Measurements from ENCODE around the gene CABP2. TPM values are rescaled to one million over a fixed set of nuclear protein-coding genes. Genes with fewer than 3 reads are reported as not detected.
"Not testable (repeated sequence)": the region's sequence is repeated elsewhere in the genome, so short reads cannot be mapped to it uniquely, and the experiment has no call there.

CABP2 gene
- total RNA-seq, 1 donor from 2014 or later, result not detected

DNA sequence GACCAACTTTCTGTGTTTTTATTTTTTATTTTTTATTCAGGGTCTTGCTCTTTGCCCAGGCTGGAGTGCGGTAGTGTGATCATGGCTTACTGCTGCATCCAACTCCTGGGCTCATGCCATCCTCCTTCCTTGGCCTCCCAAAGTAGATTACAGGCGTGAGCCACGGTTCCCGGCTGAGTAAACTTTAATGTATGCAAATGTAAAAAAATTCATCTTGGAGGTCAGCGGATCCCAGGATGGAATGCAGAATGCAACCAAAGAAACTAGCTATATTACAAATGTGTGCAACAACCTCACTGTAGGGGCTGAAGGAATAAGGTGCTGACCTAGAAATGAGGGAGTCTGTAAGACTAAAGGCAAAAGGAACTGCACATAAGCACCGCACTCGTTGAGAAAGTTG is 9.1 kb downstream of the CABP2 start:
- Mint-ChIP-seq H3K9me3 (no peaks in the 10 kb centered on the region), H3K27ac (no peak overlapping the region), H3K27me3 (ENCODE audit: insufficient read depth) (peaks cover 10% of the 10 kb centered on the region), H3K36me3 (ENCODE audit: low read depth) (no peaks in the 10 kb centered on the region), H3K4me3 (no peak overlapping the region), H3K4me1 (ENCODE audit: low read depth) (peaks cover 10% of the 10 kb centered on the region)
- intact Hi-C loops (cut with micrococcal nuclease), result no loop called here
- DNase-seq (ENCODE audit: low spot score), result no peak

DNA sequence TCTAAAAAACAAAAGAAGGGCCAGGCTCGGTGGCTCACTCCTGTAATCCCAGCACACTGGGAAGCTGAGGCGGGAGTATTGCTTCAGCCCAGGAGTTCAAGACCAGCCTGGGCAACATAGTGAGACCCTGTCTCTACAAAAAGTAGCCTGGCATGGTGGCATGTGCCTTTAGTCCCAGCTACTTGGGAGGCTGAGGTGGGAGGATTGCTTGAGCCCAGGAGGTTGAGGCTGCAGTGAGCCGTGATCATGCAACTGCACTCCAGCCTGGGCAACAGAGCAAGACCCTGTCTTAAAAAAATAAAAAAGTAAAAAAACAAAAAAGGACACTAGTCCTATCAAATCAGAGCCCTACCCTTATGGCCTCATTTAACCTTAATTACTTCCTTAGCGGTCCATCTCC is 11.7 kb downstream of the CABP2 start:
- H3K4me1 Mint-ChIP-seq (ENCODE audit: low read depth), result peaks cover 24% of the 10 kb centered on the region
- DNase-seq (ENCODE audit: low spot score); H3K27me3 Mint-ChIP-seq (ENCODE audit: insufficient read depth); intact Hi-C loops (cut with micrococcal nuclease); H3K9me3 Mint-ChIP-seq; H3K36me3 Mint-ChIP-seq (ENCODE audit: low read depth); H3K27ac Mint-ChIP-seq; H3K4me3 Mint-ChIP-seq: not testable (repeated sequence)

DNA sequence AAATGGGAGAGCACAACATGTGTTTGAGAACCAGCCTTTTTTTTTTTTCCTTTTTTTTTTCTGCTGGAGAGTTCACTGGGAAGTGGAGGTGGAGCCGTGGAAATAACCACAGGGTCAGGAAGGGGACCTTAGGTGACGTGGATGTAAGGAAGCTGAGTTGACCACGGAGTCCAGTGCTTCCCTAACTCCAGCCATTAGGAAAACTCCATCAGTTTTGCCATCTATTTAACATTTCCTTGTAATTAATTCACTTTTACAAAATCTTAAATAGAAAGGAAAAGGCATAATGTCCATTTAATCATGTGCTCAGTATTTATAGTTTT is 13.3 kb downstream of the CABP2 start:
- H3K27me3 Mint-ChIP-seq (ENCODE audit: insufficient read depth), result peaks cover 4% of the 10 kb centered on the region
- DNase-seq (ENCODE audit: low spot score), result no peak
- H3K4me1 Mint-ChIP-seq (ENCODE audit: low read depth), result peaks cover 35% of the 10 kb centered on the region
- H3K4me3 Mint-ChIP-seq, result peak overlapping the region; percentile 92
- H3K9me3 Mint-ChIP-seq, result no peaks in the 10 kb centered on the region
- intact Hi-C loops (cut with micrococcal nuclease), result no loop called here
- peaks cover 9% of the 10 kb centered on the region for H3K36me3 Mint-ChIP-seq (ENCODE audit: low read depth)
- H3K27ac Mint-ChIP-seq, result peak overlapping the region; percentile 61

DNA sequence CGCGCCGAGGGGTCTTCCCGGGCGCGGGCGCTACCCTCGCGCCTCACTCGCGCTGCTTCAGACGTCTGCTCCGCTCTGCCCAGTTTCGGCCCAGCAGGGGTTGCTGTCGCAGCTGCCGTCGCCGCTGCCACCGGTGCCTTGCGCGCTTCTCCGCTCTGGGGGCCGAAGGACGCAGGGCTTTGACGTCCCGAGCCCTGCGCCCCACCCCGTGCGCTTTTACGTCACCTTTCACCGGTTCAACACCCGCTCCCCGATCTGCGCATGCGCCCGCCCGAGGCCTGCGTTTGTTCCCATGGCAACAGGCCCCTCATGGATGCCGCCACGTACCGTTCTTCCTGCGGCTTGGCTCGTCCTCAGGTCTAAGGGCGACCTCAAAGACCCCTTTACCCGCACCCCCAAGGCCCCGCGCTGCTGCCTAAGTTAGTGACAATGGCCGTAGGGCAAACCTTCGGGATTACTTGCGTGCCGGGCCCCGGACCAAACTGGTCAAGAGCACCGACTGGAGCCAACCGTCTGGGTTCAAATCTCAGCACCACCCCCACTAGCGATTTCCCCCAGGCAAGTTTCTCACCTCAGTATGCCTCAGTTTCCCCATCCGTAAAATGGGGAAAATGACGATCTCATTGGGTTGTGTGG is 14.6 kb downstream of the CABP2 start:
- intact Hi-C loops (cut with micrococcal nuclease), result loop anchor here (1.0 to 5.0 kb wide), 13 partner anchors 25 to 952 kb away; partner anchors contain the start of genes AIP, ANKRD13D, GRK2 and KDM2A
- Mint-ChIP-seq H3K4me3 (peak overlapping the region; percentile 92), H3K36me3 (ENCODE audit: low read depth) (peaks cover 9% of the 10 kb centered on the region), H3K9me3 (no peaks in the 10 kb centered on the region), H3K4me1 (ENCODE audit: low read depth) (peaks cover 35% of the 10 kb centered on the region), H3K27me3 (ENCODE audit: insufficient read depth) (no peaks in the 10 kb centered on the region), H3K27ac (peak overlapping the region; percentile 93)
- peak; percentile 97 for DNase-seq (ENCODE audit: low spot score)

DNA sequence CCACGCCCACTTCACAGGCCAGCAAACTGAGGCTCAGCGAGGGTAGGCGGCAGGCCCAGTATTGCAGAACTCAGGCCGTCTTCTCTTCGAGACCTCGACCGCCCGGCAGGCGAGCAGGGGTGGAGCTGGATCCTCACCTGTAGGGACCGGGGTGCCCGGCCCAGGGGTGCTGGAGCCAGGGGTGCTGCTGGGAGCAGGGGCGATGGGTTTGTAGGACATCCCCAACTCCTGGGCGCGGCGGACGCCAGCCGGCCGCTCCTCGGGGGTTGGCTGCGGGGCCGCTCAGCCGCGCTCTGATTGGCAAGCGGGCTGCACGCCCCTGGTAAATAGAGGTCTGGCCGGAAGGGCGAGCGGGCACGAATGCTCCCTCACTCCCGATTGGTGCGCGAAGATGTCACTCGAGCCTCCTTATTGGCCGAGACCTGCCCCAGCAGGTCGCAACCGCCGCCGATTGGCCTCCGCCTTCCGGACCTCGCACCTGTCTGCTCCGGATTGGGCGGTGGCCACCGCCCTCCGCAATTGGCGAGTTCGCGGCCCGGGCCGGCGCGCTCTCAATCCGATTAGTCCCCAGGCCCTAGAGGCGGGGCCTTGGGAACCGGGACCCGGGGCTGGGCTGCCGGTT is 15.3 kb downstream of the CABP2 start, which contains the start of gene CDK2AP2:
Gene CDK2AP2, minus strand, starts transcription at position 299 of the 622 bp plus-strand sequence. Its CDS starts 80 bp downstream, at position 219.
- intact Hi-C loops (cut with micrococcal nuclease), result loop anchor here (1.0 to 5.0 kb wide), 15 partner anchors 25 to 953 kb away; partner anchors contain the start of genes AIP, ANKRD13D, GRK2 and KDM2A
- H3K4me1 Mint-ChIP-seq (ENCODE audit: low read depth), result peaks cover 36% of the 10 kb centered on the region
- H3K4me3 Mint-ChIP-seq, result peak within 1 kb of the TSS; percentile 92
- H3K27me3 Mint-ChIP-seq (ENCODE audit: insufficient read depth), result no peaks in the 10 kb centered on the region
- H3K9me3 Mint-ChIP-seq, result no peaks in the 10 kb centered on the region
- H3K36me3 Mint-ChIP-seq (ENCODE audit: low read depth), result peaks cover 10% of the 10 kb centered on the region
- peak within 1 kb of the TSS; percentile 93 for H3K27ac Mint-ChIP-seq
- DNase-seq (ENCODE audit: low spot score), result peak; percentile 97

DNA sequence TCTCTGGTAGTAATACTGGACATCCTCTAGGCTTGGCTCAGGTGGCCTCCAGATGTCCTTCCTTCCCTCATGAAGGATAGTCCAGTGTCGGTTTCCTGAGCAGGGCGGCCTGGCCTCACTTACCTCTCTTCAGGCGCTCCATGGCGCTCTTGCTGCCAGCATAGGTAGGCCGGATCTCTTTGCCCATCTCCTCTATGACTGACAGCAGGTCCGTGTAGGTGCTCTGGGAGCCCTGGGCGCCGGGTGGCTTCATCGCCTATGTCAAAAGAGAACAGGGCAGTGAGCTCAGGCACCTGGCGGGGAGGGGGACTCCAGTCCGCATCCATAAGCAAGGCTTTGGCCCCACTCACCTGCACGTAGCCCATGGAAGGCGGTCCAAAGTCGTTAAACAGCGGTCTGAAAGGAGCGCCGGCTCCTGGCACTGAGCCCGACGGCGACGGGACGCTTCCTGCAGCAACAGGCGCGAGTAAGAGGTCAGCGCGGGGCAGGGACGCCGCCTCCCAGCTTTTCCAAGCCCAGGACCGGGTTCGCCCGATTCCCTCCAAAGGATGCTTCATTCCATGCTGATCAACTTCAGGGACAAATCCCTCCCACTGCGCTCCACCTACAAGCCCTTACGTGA is 15.9 kb downstream of the CABP2 start:
- Mint-ChIP-seq H3K27me3 (ENCODE audit: insufficient read depth) (no peaks in the 10 kb centered on the region), H3K4me3 (peak overlapping the region; percentile 92), H3K9me3 (no peaks in the 10 kb centered on the region), H3K4me1 (ENCODE audit: low read depth) (peaks cover 42% of the 10 kb centered on the region), H3K36me3 (ENCODE audit: low read depth) (peaks cover 14% of the 10 kb centered on the region), H3K27ac (peak overlapping the region; percentile 93)
- DNase-seq (ENCODE audit: low spot score), result no peak
- intact Hi-C loops (cut with micrococcal nuclease), result loop anchor here (2.0 to 5.0 kb wide), 4 partner anchors 220 to 297 kb away; partner anchors contain the start of genes ANKRD13D and GRK2

DNA sequence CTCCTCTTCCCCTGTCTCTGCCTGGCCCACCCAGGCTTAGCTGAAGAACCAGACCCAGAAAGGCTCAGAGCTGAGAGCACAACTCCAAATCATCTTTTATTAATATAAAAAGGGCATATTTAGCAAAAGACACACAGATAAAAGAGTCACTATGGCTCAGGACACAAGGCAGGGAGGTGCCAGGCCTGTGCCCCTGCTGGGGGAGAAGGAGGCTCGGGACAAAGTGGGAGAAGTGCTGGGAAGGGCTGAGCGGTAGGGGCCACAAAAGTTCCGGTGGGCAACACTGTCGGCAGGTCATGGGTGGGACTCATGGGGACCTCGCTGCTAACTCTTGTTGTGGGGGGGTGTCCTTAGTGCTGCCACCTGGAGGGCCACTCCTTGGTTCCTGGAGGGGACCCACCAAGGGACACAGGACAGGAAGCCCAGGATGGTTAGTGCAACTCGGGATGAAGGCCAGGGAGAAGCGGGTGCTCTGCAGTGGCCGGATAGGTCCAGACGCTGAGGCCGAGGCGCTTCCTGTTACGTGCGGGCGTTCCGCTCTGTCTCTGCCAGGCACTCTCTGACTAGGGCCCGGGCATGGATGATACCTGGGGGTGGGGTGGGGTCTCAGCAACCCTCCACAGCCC is 16.7 kb downstream of the CABP2 start:
- Mint-ChIP-seq H3K4me1 (ENCODE audit: low read depth) (peaks cover 46% of the 10 kb centered on the region), H3K4me3 (peak overlapping the region; percentile 92), H3K27me3 (ENCODE audit: insufficient read depth) (no peaks in the 10 kb centered on the region), H3K9me3 (no peaks in the 10 kb centered on the region), H3K36me3 (ENCODE audit: low read depth) (peaks cover 14% of the 10 kb centered on the region), H3K27ac (peak overlapping the region; percentile 96)
- no peak for DNase-seq (ENCODE audit: low spot score)
- intact Hi-C loops (cut with micrococcal nuclease), result loop anchor here (1.0 to 5.0 kb wide), 9 partner anchors 19 to 298 kb away; partner anchors contain the start of genes ANKRD13D and GRK2

DNA sequence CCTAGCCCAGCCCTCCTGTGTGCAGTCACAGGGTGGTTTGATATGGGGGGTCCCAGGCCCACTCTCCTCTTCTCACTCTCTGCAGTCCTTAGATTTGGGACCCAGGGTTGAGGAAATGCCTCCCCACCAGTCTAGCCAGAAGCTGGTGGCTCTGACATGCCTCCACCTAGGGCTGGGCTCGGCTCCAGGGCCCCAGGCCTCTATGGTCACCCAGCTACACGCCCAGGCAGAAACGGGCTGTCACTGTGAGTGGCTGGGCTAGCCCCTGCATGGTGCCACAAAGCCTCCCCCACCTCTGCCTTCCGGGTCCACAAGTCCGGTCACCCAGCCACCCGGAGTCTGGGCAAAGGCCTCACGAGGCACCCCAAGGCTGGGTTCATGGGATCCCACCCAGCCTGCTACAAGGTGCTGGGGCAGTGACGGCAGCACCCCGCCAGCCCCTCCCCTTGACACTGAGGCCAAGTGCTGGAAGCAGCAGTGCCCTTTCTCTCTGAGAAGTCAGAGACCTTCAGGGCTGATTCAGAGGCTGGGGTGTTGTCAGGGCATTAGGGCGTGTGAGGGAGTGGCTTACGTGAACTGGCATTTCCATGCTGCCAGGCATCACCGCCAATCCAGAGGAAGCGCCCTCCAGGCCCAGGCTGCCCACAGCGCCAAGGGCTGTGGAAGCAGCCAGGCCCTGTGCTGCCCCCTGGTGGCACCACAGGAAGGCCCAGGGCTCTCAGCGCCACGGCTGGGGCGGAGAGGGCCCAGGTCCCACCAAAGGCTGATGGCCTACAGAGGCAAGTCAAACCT is 17.4 kb downstream of the CABP2 start:
- intact Hi-C loops (cut with micrococcal nuclease), result loop anchor here (1.0 to 5.0 kb wide), 9 partner anchors 18 to 299 kb away; partner anchors contain the start of genes ANKRD13D and GRK2
- peaks cover 52% of the 10 kb centered on the region for H3K4me1 Mint-ChIP-seq (ENCODE audit: low read depth)
- no peaks in the 10 kb centered on the region for H3K9me3 Mint-ChIP-seq
- peak overlapping the region; percentile 96 for H3K27ac Mint-ChIP-seq
- H3K4me3 Mint-ChIP-seq, result peak overlapping the region; percentile 92
- no peaks in the 10 kb centered on the region for H3K27me3 Mint-ChIP-seq (ENCODE audit: insufficient read depth)
- peaks cover 20% of the 10 kb centered on the region for H3K36me3 Mint-ChIP-seq (ENCODE audit: low read depth)
- DNase-seq (ENCODE audit: low spot score), result peak; percentile 81

DNA sequence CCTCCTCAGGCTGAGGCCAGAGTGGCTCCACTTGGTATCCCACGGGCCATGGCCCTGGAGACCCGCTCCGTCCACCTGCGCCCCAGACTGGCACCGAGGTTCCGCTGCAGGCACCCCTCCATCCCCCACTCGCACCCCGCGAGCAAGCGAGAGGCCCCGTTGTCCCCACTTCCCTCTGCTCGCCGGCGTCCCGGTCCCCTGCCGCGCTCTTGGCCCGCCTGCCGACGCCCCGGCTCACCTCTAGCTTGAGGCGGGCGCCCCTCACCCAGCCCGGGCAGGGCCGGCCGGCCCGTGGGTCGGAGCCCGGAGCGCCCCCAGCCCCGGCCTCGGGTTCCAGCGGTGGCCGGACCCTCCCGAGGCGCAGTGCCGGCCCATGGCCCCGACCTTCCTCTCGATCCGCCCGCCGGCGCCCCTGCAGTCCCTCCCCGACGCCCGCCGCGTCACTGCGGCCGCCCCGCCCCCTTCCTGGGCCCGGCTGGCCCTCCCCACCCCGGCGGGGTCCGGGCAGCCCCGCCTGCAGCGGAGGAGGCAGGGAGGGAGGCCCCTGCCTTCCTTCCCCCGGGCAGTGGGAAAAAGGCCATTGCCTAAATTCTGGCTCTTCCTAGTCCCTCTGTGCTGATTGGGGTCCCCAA is 18.2 kb downstream of the CABP2 start, which contains the start of gene PITPNM1:
Gene PITPNM1, minus strand, starts transcription at position 414 of the 632 bp plus-strand sequence. CDS start 1,183 bp downstream, outside the sequence.
- peak within 1 kb of the TSS; percentile 92 for H3K4me3 Mint-ChIP-seq
- peak; percentile 76 for DNase-seq (ENCODE audit: low spot score)
- intact Hi-C loops (cut with micrococcal nuclease), result loop anchor here (5.0 kb wide), 2 partner anchors 218 to 238 kb away; partner anchors contain the start of genes ANKRD13D and GRK2
- H3K27ac Mint-ChIP-seq, result peak within 1 kb of the TSS; percentile 96
- no peaks in the 10 kb centered on the region for H3K9me3 Mint-ChIP-seq
- peaks cover 27% of the 10 kb centered on the region for H3K36me3 Mint-ChIP-seq (ENCODE audit: low read depth)
- peaks cover 54% of the 10 kb centered on the region for H3K4me1 Mint-ChIP-seq (ENCODE audit: low read depth)
- no peaks in the 10 kb centered on the region for H3K27me3 Mint-ChIP-seq (ENCODE audit: insufficient read depth)

DNA sequence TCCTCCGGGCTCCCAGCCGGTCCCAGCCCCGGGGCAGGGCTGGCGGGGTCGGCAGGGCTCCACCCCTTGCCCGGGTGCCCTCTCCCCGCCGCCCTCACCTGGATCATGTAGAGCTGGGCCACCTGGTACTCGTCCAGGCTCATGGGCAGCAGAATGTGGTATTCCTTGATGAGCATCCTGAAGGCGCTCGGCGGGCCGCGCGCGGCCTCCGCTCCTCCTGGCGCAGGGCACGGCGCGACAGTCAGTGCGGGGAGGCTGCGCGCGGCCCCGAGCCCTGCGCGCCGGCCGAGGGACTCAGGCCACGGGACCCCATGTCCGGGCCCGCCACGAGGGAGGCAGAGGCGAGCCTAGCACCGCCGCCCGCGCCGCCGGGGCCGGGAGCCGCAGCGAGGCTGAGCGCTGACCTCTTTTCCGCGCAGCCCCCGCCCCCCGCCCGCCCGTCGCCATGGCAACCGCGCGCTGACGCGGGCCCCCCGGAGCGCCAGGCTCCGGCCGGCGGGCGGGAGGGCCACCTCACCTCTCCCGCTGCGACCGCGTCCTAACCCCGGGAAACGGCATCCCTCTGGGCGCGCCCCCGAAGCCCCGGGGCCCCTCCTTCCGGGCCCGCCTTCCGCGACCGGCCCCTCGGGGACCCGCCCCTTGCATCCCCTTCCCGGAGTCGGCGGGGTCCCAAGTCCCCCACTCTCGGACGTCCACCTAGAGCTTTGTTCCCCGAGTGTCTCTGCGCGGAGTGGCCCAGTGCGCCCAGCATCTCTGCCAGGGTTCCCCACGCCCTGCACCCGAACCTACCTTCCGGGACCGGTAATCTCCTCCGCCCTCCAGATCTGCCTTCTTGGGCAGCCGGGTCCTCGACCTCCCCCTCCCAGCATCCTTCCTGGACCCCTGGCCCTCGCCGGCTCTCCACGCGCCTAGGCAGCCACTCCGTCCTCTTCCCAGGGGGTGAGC is 19.0 kb downstream of the CABP2 start:
- Mint-ChIP-seq H3K4me1 (ENCODE audit: low read depth) (peaks cover 49% of the 10 kb centered on the region), H3K27ac (peak overlapping the region; percentile 81), H3K27me3 (ENCODE audit: insufficient read depth) (no peaks in the 10 kb centered on the region), H3K36me3 (ENCODE audit: low read depth) (peaks cover 30% of the 10 kb centered on the region), H3K9me3 (no peaks in the 10 kb centered on the region), H3K4me3 (peak overlapping the region; percentile 92)
- DNase-seq (ENCODE audit: low spot score), result peak; percentile 34
- intact Hi-C loops (cut with micrococcal nuclease), result no loop called here
